GM19467 (cell line): Measurements from ENCODE around the gene PRKG1.

Experiments used
- ATAC-seq: cut with Tn5 transposase; IDR thresholded peaks from one replicate; pipeline ENCODE4 v1.9.1; 2021; ENCODE audit warnings: mild to moderate bottlenecking, moderate library complexity; ENCODE audit not compliant: unreplicated experiment

PRKG1 gene

DNA sequence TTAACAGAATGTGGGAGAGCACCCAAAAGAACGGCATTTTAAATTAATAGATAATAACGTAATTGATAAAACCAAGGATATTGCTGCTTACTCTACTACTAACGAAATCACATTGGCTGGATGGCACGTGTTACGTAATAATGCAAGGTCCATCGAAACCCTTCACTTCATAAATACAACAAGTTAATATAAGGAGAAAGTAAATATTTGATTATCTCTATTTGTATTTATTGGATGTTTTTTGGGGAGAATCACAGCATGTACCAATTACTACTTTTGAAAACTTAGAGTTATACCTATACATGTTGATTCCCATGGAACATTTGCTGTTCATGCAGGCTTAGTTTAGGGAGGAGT is 1.6 kb downstream of the PRKG1 start:
- no peak for ATAC-seq

GRCh38 chr10:51076299-51076841 is 2.1 kb downstream of the PRKG1 start:
- no peak for ATAC-seq

GRCh38 chr10:51077074-51077473 is 2.8 kb downstream of the PRKG1 start:
- no peak for ATAC-seq

DNA sequence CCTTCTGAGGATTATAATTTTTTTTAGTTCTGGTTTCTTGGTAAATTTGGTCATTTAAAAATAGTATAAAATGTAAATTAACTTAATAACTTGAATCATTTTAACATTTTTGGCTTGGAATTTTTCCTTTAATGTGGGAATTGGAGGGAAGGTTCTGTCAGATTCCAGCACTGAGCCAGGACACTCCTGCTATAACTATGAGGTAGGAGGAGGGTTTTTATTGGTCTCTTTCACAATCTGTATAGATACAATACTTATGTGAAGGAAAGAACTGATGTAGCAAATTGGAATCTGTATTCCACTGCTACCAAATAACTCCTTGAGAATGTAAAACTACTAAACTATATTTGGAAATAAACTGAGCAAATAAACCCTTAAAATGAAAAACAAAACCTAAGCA is 3.2 kb downstream of the PRKG1 start:
- no peak for ATAC-seq

DNA sequence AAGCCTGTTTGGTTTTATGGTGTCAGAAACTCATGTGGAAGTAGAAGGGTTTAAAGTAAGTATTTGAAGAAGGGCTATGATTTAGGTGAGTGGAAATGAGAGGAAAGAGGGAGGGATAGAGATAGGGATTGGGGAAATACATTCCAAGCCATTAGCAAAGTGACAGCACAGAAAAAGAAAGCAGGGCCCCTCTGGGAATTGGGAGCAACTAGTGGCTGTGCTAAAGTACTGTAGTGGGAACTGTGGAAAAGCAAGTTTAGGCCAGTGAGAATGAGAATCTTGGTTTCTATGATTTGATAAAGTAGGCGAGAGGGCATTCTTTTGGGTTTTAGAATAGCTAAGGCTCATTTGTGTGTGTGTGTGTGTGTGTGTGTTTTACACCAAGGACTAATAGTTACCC is 5.0 kb downstream of the PRKG1 start:
- no peak for ATAC-seq

DNA sequence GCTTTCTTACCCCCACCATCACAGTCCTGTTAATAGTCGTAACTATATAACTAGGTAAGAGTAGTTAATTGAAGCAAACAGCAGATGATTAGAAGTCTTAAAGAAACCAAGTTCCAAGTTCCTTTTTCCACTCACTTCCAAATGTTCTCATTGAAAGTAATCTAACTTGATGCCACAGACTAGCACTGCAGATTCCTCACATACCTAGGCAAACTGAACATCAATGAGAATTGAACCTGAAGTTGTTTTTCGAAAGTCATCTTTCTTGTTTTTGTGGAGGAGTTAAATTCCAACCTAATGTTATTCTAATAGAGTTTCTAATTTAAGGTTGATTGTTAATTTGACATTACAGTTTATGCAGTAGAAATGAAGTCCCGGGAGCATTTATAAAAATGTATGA is 5.5 kb downstream of the PRKG1 start:
- ATAC-seq, result no peak

- no peak for ATAC-seq
These were observed 6.2 kb downstream of the PRKG1 start for GRCh38 chr10:51080311-51081006.

- no peak for ATAC-seq
These were observed 8.6 kb downstream of the PRKG1 start for GRCh38 chr10:51082857-51083256.

DNA sequence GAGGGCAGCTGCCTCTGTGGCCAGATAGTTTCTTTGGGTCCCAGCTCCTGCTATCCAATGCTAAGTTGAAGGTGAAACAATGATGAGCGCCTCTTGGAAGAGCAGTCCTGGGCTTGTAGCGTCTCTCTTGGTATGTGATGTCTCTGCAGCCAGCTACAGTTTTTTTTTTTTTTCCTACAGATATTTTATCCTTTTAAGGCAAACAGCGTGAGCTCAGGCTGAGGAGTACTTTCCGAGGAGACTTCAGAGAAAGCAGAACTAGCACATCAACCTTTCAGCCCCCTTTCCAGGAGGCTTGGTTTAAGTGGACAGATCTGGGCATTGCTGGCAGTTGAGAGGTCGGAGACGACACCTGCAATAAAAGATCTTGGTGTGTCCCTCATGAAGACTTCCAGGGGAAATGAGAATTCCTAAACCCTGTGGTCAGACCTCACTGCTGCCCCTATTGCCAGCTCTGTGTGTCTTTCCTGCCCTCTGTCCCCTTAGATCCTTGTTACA is 9.1 kb downstream of the PRKG1 start:
- no peak for ATAC-seq

DNA sequence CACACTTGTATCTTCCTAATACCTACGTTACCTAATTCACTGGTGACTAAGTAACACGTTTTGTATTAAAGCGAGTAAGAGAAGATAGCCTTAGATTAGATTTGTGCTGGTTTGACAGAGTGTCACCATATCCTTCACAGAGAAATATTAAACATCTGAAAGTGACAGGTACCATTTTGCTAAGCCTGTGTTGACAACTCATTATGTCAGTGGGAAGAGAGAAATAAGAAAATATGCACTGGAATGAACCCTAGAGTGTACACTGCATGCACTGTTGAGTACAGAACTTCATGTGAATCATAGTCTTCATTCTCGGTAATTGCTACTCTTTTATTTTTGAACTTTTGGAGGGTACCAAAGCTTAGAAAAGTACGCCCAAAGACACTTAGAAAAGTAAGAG is 10.9 kb downstream of the PRKG1 start:
- ATAC-seq, result no peak

DNA sequence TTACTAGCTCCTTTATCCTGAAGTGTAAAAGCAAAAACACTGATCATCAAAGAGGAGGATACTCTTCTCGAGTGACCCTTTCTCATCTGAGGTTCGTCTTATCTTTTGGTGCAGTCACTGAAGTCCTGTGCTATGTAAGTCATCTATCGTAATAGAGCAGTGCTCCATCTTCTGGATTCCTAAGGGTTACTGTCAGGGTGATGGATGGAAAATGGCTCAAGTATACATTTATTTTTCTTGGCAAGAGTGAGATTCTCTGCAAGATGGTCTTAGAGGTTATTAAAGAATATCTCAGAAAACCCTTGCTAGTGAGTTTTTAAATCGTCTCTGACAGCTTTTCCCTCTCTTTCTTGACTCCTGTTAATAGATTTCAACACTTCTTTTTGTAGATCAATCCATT is 12.4 kb downstream of the PRKG1 start:
- ATAC-seq, result no peak

- no peak for ATAC-seq
These were observed 12.8 kb downstream of the PRKG1 start for GRCh38 chr10:51087114-51087513.

DNA sequence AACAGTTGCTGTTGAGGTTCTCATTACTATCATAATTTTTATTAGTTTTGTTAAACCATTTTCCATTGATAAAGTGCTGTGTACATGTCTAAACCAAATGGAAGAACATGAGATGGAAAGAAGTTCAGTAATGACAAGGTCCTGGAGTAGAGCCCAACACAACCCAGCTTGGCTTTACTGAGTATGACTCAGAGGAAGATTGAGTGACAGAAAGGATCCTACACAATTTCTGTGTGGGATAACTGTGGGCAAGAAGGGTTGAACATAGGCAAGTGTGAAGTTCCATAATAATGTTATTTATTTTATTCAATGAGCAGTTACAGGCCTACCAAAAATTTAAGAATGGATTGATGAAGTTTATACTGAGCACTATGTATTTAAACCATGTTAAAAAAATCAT is 15.9 kb downstream of the PRKG1 start:
- no peak for ATAC-seq

DNA sequence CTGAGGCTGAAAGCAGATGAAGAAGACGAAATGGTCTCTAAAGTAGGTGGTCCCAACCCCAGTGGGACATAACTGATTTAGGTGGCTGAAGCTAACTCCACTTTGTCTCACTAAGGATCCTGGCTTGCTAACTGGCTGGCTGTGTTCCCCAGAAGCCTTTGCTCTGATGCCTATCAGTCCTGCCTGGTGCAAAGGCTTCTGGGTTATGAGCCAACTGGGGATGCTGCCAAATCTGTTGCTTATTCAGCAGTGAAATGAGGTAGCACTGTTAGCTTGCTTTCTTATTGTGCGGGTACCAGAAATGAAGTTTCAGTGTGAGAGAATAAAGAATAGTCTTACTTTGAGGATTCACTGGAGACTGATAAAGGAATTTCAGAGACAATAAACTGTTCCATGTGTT is 18.1 kb downstream of the PRKG1 start:
- no peak for ATAC-seq

- no peak for ATAC-seq
These were observed 21.2 kb downstream of the PRKG1 start for GRCh38 chr10:51095444-51095843.

DNA sequence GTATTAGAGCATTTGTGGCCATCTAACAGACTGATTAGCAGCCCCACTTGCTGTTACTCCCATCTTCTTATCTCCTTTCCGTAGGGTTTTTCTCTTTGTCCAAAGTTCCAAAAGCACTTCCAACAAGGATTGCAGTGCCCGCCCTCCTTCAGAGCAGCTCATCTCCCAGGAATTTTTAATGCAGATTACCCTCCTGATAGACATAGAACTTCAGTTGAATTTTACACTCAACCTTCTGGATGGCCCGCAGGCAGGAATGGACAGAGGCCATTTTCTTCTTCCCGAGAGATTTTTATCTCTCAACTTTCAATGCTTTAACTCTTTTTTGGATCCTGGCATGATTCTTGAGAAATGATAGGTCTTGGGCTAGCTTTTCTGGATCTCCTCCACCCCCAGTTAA is 23.3 kb downstream of the PRKG1 start:
- ATAC-seq, result no peak

GRCh38 chr10:51100221-51100620 is 25.9 kb downstream of the PRKG1 start:
- ATAC-seq, result no peak

GRCh38 chr10:51103554-51104217 is 29.4 kb downstream of the PRKG1 start:
- no peak for ATAC-seq

DNA sequence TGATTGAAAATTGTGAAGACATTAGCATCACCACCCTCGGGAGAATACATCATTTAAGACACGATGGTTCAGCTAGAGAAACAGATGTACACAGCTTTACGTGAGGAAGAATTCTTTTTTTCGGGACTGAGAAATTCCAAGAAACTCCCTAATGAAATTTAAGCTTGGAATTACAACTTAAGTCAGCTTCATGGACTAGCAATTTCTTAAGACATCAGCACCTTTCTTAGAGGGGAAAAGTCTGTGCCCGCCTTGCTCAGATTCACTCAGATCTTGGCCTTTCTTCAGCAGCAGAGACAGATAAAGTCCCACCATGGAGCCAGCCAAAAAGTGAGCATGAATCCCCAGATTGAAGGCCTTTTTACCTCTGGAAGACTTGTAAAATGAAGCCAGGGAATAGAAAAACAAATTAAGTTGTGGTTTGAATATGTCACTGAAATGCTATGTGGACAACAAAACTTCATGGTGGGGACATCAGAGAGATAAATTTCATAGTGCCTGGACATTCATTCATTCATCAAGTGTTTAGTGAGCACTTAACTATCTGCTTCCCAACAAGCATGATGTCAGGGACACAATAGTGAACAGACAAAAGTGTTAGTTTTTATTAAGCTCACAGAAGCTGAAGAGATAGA is 32.1 kb downstream of the PRKG1 start:
- ATAC-seq, result no peak

DNA sequence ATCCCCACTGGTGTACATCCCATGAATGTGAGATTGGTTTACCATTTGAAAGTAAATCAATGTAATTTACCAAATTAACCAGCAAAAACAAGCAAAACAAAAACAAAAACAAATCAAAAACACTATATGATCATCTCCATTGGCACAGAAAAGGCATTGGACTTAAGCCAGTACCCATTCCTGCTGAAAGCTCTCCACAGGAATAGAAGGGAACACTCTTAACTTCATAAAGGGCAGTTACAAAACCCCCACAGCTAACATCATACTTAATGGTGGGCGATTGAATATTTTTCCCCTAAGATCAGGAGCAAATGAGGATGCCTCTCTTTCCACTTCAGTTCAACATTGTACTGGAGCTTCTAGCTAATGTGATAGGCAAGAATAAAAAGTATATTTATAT is 34.1 kb downstream of the PRKG1 start:
- no peak for ATAC-seq

- ATAC-seq, result no peak
These were observed 35.7 kb downstream of the PRKG1 start for GRCh38 chr10:51109801-51110533.
